Nucleus accumbens (tissue), 56 donors: Measurements from ENCODE around the gene CARD8.

Experiments
- DNase-seq, 56 donors: peaks; one replicate each; lab custom pipeline; 2025; lab: John Stamatoyannopoulos, UW

The CARD8 gene

DNA sequence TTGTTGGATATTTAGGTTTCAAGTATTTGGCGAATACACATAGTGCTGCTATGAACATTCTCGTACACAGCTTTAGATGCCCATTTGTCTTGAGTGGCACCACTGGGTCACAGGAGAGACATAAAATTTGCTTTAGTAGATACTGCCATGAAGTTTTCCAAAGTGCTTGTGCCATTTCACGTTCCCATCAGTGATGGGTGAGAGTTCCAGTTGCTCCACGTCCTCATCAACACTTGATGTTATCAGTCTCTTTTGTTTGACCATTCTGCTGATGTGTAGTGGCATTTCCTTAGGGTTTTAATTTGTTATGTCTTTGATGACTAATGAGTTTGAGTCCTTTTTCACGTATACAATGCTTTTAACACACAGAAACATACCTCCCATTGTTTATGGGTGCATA lies 74.2 kb downstream of the CARD8 start:
- DNase-seq = no peak

DNA sequence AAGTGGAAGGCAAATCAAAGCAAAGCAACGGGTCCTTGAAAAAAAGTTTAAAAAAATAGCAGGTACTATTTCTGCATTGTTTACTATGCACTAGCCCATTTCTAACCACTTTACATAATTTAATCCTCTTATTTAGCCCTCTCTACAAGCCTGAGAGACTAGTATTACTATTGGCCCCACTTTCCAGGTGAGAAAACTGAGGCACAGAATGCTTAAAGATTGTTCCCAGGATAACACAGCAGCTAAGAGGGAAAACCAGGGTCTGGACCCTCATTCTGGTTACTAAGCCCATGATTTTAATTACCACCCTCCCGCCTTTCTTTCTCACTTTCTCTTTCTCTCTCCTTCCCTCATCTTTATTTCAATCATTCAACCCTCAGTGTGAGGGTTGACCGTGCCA lies 79.5 kb downstream of the CARD8 start:
- no peak for DNase-seq

GRCh38 chr19:48175578-48175977 lies 80.1 kb downstream of the CARD8 start:
- DNase-seq = no peak

GRCh38 chr19:48174445-48175030 lies 81.2 kb downstream of the CARD8 start:
- DNase-seq = no peak

DNA sequence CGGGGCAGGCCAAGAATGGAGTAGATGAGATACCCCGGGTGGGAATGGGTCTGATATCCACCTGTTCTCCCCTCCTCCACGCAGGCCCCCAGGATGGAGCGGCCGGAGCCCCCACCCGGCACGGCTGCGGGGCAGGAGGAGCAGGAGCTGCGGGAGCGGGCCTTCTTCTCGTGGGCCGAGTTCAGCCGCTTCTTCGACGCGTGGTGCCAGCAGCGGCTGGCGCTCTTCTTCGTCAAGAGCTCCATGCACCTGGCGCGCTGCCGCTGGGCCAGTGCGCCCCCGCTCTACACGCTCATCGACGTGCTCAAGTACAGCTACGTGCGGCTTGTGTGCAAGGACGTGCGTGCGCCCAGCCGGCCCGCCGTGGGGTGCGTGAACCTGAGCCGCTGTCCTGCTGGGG lies 84.0 kb downstream of the CARD8 start:
- no peak for DNase-seq

DNA sequence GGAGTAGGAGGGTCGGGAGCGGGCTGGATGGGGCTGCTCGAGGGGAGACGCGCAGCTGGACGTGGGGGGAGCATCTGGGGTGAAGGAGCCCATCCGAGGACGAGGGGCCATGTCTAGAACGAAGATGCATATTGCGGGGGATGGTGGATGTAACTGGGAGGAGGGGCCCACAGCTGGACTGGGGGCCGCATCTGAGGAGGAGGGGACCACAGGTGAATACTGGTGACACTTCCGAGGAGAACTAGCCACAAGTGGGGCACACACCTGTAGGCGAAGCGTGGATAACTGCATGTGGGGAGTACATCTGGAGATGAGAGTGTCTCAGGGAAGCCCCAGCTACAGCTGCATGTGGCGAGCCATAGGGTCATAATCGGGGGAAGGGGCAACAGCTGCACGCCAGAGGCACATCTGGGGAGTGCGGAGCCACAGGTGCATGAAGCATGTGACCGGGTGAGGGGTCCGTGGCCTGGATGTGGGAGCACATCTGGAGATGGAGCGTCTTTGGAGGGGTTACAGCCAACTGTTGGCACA lies 84.8 kb downstream of the CARD8 start:
- DNase-seq = peak in 1 of 56 donors; percentile 12

- DNase-seq = peak; percentile 44 to 100 (median 94)
Observed at GRCh38 chr19:48169939-48170803, 85.5 kb downstream of the CARD8 start, which contains the start of the genes LIG1 and ZSWIM9. Gene LIG1 (minus strand): TSS chr19:48170344. CDS start chr19:48165566, 4,778 bp downstream. Gene ZSWIM9 (plus strand): TSS chr19:48170680. CDS start chr19:48171803, 1,123 bp downstream.

- peak in 33 of 56 donors; percentile 6 to 74 (median 38) for DNase-seq
Observed at GRCh38 chr19:48169578-48169938, 86.2 kb downstream of the CARD8 start.

GRCh38 chr19:48168689-48169088 lies 87.0 kb downstream of the CARD8 start:
- DNase-seq = no peak

DNA sequence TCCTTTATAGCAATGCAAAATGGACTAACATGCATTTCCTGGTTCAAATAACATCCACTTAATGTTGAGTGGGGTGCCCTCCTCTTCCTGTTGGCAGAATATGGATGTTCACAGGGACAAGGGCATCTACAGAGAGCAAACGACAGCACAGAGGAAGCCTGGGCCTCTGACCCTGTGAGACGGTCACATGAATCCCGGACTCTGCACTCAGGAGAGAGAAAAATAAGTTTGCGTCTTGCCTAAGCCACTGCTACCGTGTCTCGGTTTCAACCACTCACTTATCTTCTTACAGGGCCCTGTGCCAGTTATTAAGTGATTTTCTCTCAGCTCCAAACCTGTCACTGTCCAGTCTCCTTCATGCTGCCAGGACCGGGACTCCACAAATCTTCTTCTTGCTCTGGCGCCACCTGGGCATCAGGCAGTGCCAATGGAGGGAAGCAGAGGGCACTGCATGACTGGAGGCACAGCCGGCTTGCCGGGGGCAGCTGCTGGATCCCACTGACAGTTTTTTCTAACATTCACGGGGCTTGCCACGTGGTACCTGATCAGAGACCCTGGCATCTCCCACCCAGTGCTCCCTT lies 97.4 kb downstream of the CARD8 start:
- no peak for DNase-seq
